Stimulated activated CD4-positive, alpha-beta T cell treated with anti-CD3 and anti-CD28 coated beads, TNF-alpha, amount 100 ng/mL, for 1 hour (primary cell): Measurements from ENCODE around the gene OR52A5.
"Not testable (repeated sequence)": the region's sequence is repeated elsewhere in the genome, so short reads cannot be mapped to it uniquely, and the experiment has no call there.

Source experiments
- DNase-seq, 3 donors: peaks; one replicate each; pipeline ENCODE4 v3.0.0-alpha.2; 2020; ENCODE audit warnings: low read depth in 3 of 3, low spot score in 1 of 3

Gene OR52A5

GRCh38 chr11:5137996-5138395 is at the start of gene OR52A5:
Gene OR52A5 (minus strand): TSS chr11:5138356. CDS start chr11:5132642, 5,714 bp downstream.
- DNase-seq, result no peak

GRCh38 chr11:5178046-5178837 is 40.1 kb upstream of the OR52A5 start:
- no peak for DNase-seq

GRCh38 chr11:5174934-5175333 is 36.8 kb upstream of the OR52A5 start:
- DNase-seq, result no peak

- no peak for DNase-seq
These were observed 33.7 kb upstream of the OR52A5 start for GRCh38 chr11:5171856-5172255.

- not testable (repeated sequence) for DNase-seq
These were observed 27.7 kb upstream of the OR52A5 start for GRCh38 chr11:5165898-5166297.

- not testable (repeated sequence) for DNase-seq
These were observed 26.7 kb upstream of the OR52A5 start for GRCh38 chr11:5164807-5165206.

- not testable (repeated sequence) for DNase-seq
These were observed 22.9 kb upstream of the OR52A5 start for GRCh38 chr11:5161045-5161444.

GRCh38 chr11:5160217-5160616 is 22.1 kb upstream of the OR52A5 start:
- not testable (repeated sequence) for DNase-seq

GRCh38 chr11:5159806-5160205 is 21.6 kb upstream of the OR52A5 start:
- no peak for DNase-seq

- no peak for DNase-seq
These were observed 16.5 kb upstream of the OR52A5 start, which contains the start of gene OR52A1 for GRCh38 chr11:5154657-5155056. Gene OR52A1 (minus strand): TSS chr11:5154757. CDS start chr11:5152369, 2,388 bp downstream.

- DNase-seq, result no peak
These were observed 15.6 kb upstream of the OR52A5 start for GRCh38 chr11:5153574-5154431.

- no peak for DNase-seq
These were observed 13.6 kb upstream of the OR52A5 start for GRCh38 chr11:5151713-5152153.

- DNase-seq, result not testable (repeated sequence)
These were observed 6.0 kb upstream of the OR52A5 start for GRCh38 chr11:5144206-5144605.

GRCh38 chr11:5137014-5137413 is 1.1 kb downstream of the OR52A5 start:
- DNase-seq, result no peak

- no peak for DNase-seq
These were observed 1.9 kb downstream of the OR52A5 start for GRCh38 chr11:5136261-5136660.

- DNase-seq, result no peak
These were observed 6.4 kb downstream of the OR52A5 start for GRCh38 chr11:5131584-5132335.

- no peak for DNase-seq
These were observed 8.7 kb downstream of the OR52A5 start for GRCh38 chr11:5129457-5129877.

- DNase-seq, result no peak
These were observed 13.1 kb downstream of the OR52A5 start for GRCh38 chr11:5124891-5125620.

GRCh38 chr11:5123802-5124521 is 14.2 kb downstream of the OR52A5 start:
- DNase-seq, result peak in 1 of 3 donors; percentile 12

- no peak for DNase-seq
These were observed 19.3 kb downstream of the OR52A5 start for GRCh38 chr11:5118893-5119292.
